A172 (cell line): ENCODE results near the gene PHB1. TPM values are rescaled to one million over a fixed set of nuclear protein-coding genes. Genes with fewer than 3 reads are reported as not detected.

Experiments used
- total RNA-seq: library from RNA; depleted of rRNA; stranded (reverse); fragments of >200 nt; shearing (Covaris generic); gene quantifications from 2 replicates; pipeline ENCODE4 v1.2.3, GENCODE V29; 2014; rRNA removed

PHB1 gene
- total RNA-seq, 1 experiment from 2014 or later: 280 TPM

Other genes with a start within 250 kb of the PHB1 start
- gene GNGT2, start 204.3 kb downstream of the PHB1 start, total RNA-seq: not detected in 2 replicates
- 0.07 and 0.41 TPM in 2 replicates for gene ABI3, start 204.2 kb downstream of the PHB1 start, total RNA-seq
- 0.22 TPM in 1 of 2 replicates, not detected in the other for gene PHOSPHO1, start 184.1 kb downstream of the PHB1 start, total RNA-seq
- 17.8 and 21.0 TPM in 2 replicates for gene ZNF652, start 52.6 kb downstream of the PHB1 start, total RNA-seq
- 1.8 and 2.3 TPM in 2 replicates for gene NGFR, start 80.4 kb upstream of the PHB1 start, total RNA-seq
- 0.12 and 0.24 TPM in 2 replicates for gene NXPH3, start 161.0 kb upstream of the PHB1 start, total RNA-seq